Psoas muscle (tissue), 8 donors: ENCODE results near the gene KEL. TPM values are rescaled to one million over a fixed set of nuclear protein-coding genes. Genes with fewer than 3 reads are reported as not detected.

Experiments used
- ATAC-seq, 4 donors: fragments of 200-7000 bp; cut with Tn5 transposase; one replicate each; pipeline ENCODE4 v1.9.1; 2020; ENCODE audit warnings: moderate library complexity in 3 of 4, mild to moderate bottlenecking in 2 of 4
- DNase-seq, 2 donors: peaks; one replicate each; pipeline ENCODE4 v3.0.0-alpha.2; 2020
- H3K27ac ChIP-seq: fragments of 200-600 bp; one replicate; pipeline ENCODE4 v1.8.0; 2022
- H3K27me3 ChIP-seq, 3 donors: fragments of 200-600 bp in 1 of 3; one replicate each; pipeline versions ENCODE4 v1.6.1 to v1.8.0; 2013 to 2022; ENCODE audit warnings: low read length in 2 of 3, mild to moderate bottlenecking in 2 of 3, moderate library complexity in 1 of 3; ENCODE audit not compliant: insufficient read depth in 3 of 3
- H3K36me3 ChIP-seq, 2 donors: fragments of 200-600 bp in 1 of 2; one replicate each; pipeline versions ENCODE4 v1.6.1 to v1.8.0; 2013 to 2022; ENCODE audit warnings: low read depth in 1 of 2, mild to moderate bottlenecking in 1 of 2, moderate library complexity in 1 of 2; ENCODE audit not compliant: insufficient read depth in 1 of 2
- H3K4me1 ChIP-seq: fragments of 200-600 bp; one replicate; pipeline ENCODE4 v1.8.0; 2022
- H3K4me3 ChIP-seq: fragments of 200-600 bp; one replicate; pipeline ENCODE4 v1.8.0; 2022; ENCODE audit warnings: mild to moderate bottlenecking
- H3K9me3 ChIP-seq: fragments of 200-600 bp; one replicate; pipeline ENCODE4 v1.8.0; 2022
- CTCF ChIP-seq: fragments of 200-600 bp; IDR thresholded peaks from one replicate; pipeline ENCODE4 v1.8.0; 2022; ENCODE audit warnings: antibody characterized with exemption
- WGBS, 3 donors: extraction: QIAGEN DNeasy Blood & Tissue Kit; methylation state at CpG; one replicate each; pipeline versions ENCODE4 v1.1.6 to v1.1.7; 2013; 5-methylcytosine and 5-hydroxymethylcytosine counted together
- intact Hi-C, 2 donors: fragments of 100-400 bp; cut with DNase I; formaldehyde crosslinking; loops; one replicate each; pipeline versions ENCODE4 v1.11.0 to v1.14.2; 2022
- polyA plus RNA-seq, 3 donors: library from polyadenylated mRNA; stranded (reverse); fragments of 200-250 nt; gene quantifications; one replicate each; pipeline ENCODE4 v1.2.3, GENCODE V29; 2013
- total RNA-seq, 4 donors: library from RNA; stranded (reverse); fragmentation: NEBNext Ultra II Directional in 2 of 4; extraction: Animal tissue kit (Norgen Biotek cat#: 25700) in 2 of 4; gene quantifications; one replicate each; pipeline versions ENCODE4 v1.2.1 to v1.2.4, GENCODE V29; 2021 to 2023
- donor health status: healthy with polysubstance abuse.
- donor health status: DM: no; HTN: no; CAD: no; lungs with moderate emphysema.
- donor health status: Bipolar disorder and iron deficiency.
- donor health status: healthy.
- donor health status: DM: yes; HTN: yes; CAD: no.
- donor health status: DM: no; HTN: no; CAD: no.
- donor health status: DM: no; HTN: no; CAD: no.
- donor health status: DM: yes; HTN: yes; CAD: no.

The KEL gene
- total and polyA plus RNA-seq, 7 donors = 0.01 to 0.69 (median 0.30) TPM; not detected in 2

GRCh38 chr7:142939226-142939910, 22.8 kb downstream of the KEL start, which contains the start of gene LLCFC1:
TSS of gene LLCFC1 (plus strand) at chr7:142939484. CDS start at chr7:142939622, 138 bp downstream.
- no peaks in the 10 kb centered on the region for H3K4me1 ChIP-seq
- ATAC-seq = no peak
- no peaks in the 10 kb centered on the region for H3K36me3 ChIP-seq
- TF ChIP-seq CTCF = no peak
- H3K27ac ChIP-seq = no peak within 1 kb of the TSS
- H3K4me3 ChIP-seq = no peak within 1 kb of the TSS
- WGBS, 3 donors = 51 to 72% (median 59%) methylated on average over 10 of the region's 10 CpGs
- H3K27me3 ChIP-seq = peaks cover 0 to 9% (median 2%) of the 10 kb centered on the region in 3 donors
- intact Hi-C loops = no loop called here
- H3K9me3 ChIP-seq = no peaks in the 10 kb centered on the region
- DNase-seq = no peak

- no peaks in the 10 kb centered on the region for H3K4me1 ChIP-seq
- H3K4me3 ChIP-seq = no peak overlapping the region
- intact Hi-C loops = no loop called here
- H3K27me3 ChIP-seq = peaks cover 0 to 12% (median 2%) of the 10 kb centered on the region in 3 donors
- H3K27ac ChIP-seq = no peak overlapping the region
- no peak for TF ChIP-seq CTCF
- ATAC-seq = no peak
- no peaks in the 10 kb centered on the region for H3K9me3 ChIP-seq
- H3K36me3 ChIP-seq = no peaks in the 10 kb centered on the region
- DNase-seq = no peak
- 94 to 98% (median 97%) methylated on average over 4 of the region's 4 CpGs for WGBS, 3 donors
Measured at GRCh38 chr7:142938611-142939010, 23.6 kb downstream of the KEL start.

DNA sequence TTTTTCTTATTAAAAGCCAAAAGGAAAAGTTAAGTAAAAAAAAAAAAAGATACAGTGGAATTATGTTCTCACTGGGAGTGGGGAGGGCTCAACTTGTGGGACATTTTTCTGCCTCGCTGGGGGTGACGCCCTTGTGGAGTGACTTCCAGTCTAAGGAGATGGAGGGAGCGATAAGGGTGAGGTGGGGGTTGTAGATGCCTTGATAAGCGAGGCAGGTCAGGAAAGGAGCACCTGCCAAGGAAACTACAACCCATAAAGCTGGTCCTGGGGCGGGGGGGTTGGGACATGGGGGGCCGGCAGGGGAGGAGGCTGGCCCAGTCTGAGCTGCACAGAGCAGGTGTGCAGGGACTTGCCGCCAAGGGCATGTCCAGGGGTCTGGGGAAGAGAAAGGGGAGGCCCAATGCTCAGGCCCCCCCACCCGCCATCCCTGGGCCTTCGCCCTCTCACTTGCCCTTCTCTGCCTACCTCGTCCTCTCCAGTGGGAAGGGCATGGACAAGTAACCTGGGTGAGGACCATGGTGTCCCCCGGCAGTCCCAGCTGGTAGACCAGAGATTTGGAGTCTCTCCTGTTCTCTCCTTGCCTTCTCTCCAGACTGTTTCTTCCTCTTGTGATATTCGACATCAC, 26.1 kb downstream of the KEL start:
- Histone ChIP-seq H3K9me3 (no peaks in the 10 kb centered on the region), H3K27me3 (peaks cover 0 to 12% (median 0%) of the 10 kb centered on the region in 3 donors), H3K27ac (no peak overlapping the region), H3K4me3 (no peak overlapping the region), H3K4me1 (no peaks in the 10 kb centered on the region), H3K36me3 (no peaks in the 10 kb centered on the region)
- intact Hi-C loops = no loop called here
- WGBS, 3 donors = 80 to 88% (median 81%) methylated on average over 12 of the region's 12 CpGs
- ATAC-seq (no peak), DNase-seq (no peak)
- TF ChIP-seq CTCF = no peak

DNA sequence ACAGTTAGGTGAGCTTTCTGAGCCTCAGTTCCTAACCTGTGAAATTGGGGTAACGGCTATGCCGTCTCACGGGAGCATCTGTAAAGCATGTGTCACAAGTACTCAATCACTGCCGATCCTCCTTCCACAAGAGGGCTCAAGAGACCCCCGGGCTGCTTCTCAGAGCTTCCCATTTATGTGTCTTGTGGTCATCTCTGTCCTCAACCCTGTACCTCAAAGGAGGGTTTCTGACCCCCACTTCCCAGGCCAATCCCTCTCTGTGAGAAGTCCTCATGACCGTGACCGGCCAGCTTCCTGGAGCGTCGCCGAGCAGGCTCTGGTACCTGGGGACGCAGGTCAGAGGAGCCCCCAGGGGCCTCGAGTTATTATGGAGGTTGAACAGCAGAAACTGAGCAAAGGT, 28.1 kb downstream of the KEL start:
- Histone ChIP-seq H3K27me3 (peaks cover 0 to 12% (median 0%) of the 10 kb centered on the region in 3 donors), H3K27ac (no peak overlapping the region), H3K4me1 (no peaks in the 10 kb centered on the region), H3K4me3 (no peak overlapping the region), H3K36me3 (no peaks in the 10 kb centered on the region), H3K9me3 (no peaks in the 10 kb centered on the region)
- intact Hi-C loops = no loop called here
- ATAC-seq (no peak), DNase-seq (no peak)
- TF ChIP-seq CTCF = no peak
- WGBS, 3 donors = 58 to 62% (median 60%) methylated on average over 12 of the region's 12 CpGs
